ENCODE results near the gene TMEM185B.

TMEM185B gene

GRCh38 chr2:120231564-120231973 lies 8.4 kb upstream of the TMEM185B start:
- no peak for DNase-seq (ENCODE audit: low spot score)

GRCh38 chr2:120230515-120231471 lies 7.6 kb upstream of the TMEM185B start:
- DNase-seq (ENCODE audit: low spot score), result no peak

GRCh38 chr2:120229341-120229740 lies 6.1 kb upstream of the TMEM185B start:
- no peak for DNase-seq (ENCODE audit: low spot score)

GRCh38 chr2:120228503-120228902 lies 5.3 kb upstream of the TMEM185B start:
- no peak for DNase-seq (ENCODE audit: low spot score)

- no peak for DNase-seq (ENCODE audit: low spot score)
Observed at GRCh38 chr2:120227111-120227991, 4.2 kb upstream of the TMEM185B start.

GRCh38 chr2:120226316-120226715 lies 3.1 kb upstream of the TMEM185B start:
- DNase-seq (ENCODE audit: low spot score), result no peak

- no peak for DNase-seq (ENCODE audit: low spot score)
Observed at GRCh38 chr2:120225549-120226065, 2.4 kb upstream of the TMEM185B start.

- no peak for DNase-seq (ENCODE audit: low spot score)
Observed at GRCh38 chr2:120224735-120225548, 1.7 kb upstream of the TMEM185B start.

- DNase-seq (ENCODE audit: low spot score), result no peak
Observed at GRCh38 chr2:120224256-120224655, 1.1 kb upstream of the TMEM185B start.

GRCh38 chr2:120222186-120223033 lies 790 bp downstream of the TMEM185B start:
- DNase-seq (ENCODE audit: low spot score), result no peak

- no peak for DNase-seq (ENCODE audit: low spot score)
Observed at GRCh38 chr2:120221616-120222015, 1.6 kb downstream of the TMEM185B start.

- no peak for DNase-seq (ENCODE audit: low spot score)
Observed at GRCh38 chr2:120220756-120221155, 2.4 kb downstream of the TMEM185B start.

GRCh38 chr2:120219766-120220165 lies 3.4 kb downstream of the TMEM185B start:
- no peak for DNase-seq (ENCODE audit: low spot score)

GRCh38 chr2:120219291-120219690 lies 3.9 kb downstream of the TMEM185B start:
- DNase-seq (ENCODE audit: low spot score), result no peak

GRCh38 chr2:120218181-120218580 lies 5.0 kb downstream of the TMEM185B start:
- DNase-seq (ENCODE audit: low spot score), result no peak

- no peak for DNase-seq (ENCODE audit: low spot score)
Observed at GRCh38 chr2:120210270-120210693, 12.9 kb downstream of the TMEM185B start.

GRCh38 chr2:120209427-120210269 lies 13.6 kb downstream of the TMEM185B start:
- no peak for DNase-seq (ENCODE audit: low spot score)

- no peak for DNase-seq (ENCODE audit: low spot score)
Observed at GRCh38 chr2:120208381-120209353, 14.5 kb downstream of the TMEM185B start.

All from activated CD4-positive, alpha-beta T cell treated with anti-CD3 and anti-CD28 coated beads, Interleukin-2, Interleukin-4, amounts not matched to agents 100 ng/mL and 50 ng/mL, durations not matched to agents 16 hours and 8 hours (primary cell).